ENCODE measurements around the gene CD247. TPM values are rescaled to one million over a fixed set of nuclear protein-coding genes. Genes with fewer than 3 reads are reported as not detected.
A peak's percentile ranks its signal among the peaks of the same experiment; 100 is the strongest.

CD247 gene
- total and polyA plus RNA-seq, 9 of the 15 experiments (the other 6 are each of a cell fraction or from before 2014, with no cell fraction given), result 0.08 to 0.42 (median 0.28) TPM; not detected in 5

DNA sequence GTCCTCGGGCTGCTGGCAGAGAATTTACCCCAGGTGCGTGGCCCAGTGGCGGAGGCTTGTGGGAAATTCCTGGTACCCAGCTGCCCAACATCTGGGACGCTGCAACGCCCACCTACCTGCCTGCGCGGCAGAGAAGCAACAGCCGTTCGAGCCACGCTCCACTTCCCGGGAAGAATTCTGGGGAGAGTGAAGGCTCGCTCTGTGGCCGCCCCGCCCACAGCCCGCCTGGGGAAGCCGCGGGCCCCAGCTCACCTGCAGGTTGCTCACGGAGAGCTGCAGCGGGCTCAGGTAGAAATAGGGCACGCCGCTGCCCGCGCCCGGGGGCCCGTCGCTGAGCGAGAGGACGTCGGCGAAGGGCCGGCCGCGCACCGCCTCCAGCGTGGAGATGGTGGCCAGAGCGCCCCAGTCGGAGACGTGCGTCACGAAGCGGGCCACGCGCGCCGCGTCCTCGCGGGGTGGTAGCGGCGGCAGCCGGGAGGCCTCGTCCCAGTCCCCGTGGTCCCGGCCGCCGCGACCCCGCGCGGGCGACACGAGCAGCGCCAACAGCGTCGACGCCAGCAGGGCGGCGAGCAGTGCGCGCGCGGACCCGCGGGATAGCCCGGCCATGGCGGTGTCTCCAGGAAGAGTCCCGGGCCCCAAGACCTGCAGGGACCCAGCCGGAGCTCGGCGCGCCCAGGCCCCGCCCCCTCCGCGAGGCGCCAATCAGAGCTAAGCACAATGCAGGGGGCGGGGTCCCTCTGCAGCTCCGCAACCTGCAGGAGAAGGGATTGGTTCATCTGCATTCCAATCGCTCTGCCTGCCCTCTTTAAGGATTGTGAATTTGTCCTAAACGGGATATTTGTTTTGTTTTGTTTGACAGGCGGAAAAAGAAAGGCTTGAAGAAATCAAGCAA lies 35.1 kb upstream of the CD247 start, which contains the start of gene CREG1 (continued):
- TF ChIP-seq ZBTB40 (IDR thresholded peaks at IDR 0.05) (no peak), ZBTB40 (CRISPR knock-in tag; IDR thresholded peaks at IDR 0.05) (no peak), NUFIP1 (IDR thresholded peaks at IDR 0.05; ENCODE audit: partially characterized antibody) (no peak), BRD4 (IDR thresholded peaks at IDR 0.05) (no peak), CAMTA2 (CRISPR knock-in tag; conservative IDR thresholded peaks at IDR 0.05) (no peak), ZFX (CRISPR knock-in tag; IDR thresholded peaks at IDR 0.05) (peak; percentile 89), CBX3 (IDR thresholded peaks at IDR 0.05; ENCODE audit: borderline replicate concordance in 1 of 2, low read length in 2 of 2) (no peak), MXD1 (CRISPR knock-in tag; IDR thresholded peaks at IDR 0.05; ENCODE audit: borderline replicate concordance, poor library complexity, severe bottlenecking) (no peak), ZNF12 (CRISPR knock-in tag; IDR thresholded peaks at IDR 0.05) (no peak; the same call in 1 of the 2 replicates)
- TF ChIP-seq, protein P1, sequence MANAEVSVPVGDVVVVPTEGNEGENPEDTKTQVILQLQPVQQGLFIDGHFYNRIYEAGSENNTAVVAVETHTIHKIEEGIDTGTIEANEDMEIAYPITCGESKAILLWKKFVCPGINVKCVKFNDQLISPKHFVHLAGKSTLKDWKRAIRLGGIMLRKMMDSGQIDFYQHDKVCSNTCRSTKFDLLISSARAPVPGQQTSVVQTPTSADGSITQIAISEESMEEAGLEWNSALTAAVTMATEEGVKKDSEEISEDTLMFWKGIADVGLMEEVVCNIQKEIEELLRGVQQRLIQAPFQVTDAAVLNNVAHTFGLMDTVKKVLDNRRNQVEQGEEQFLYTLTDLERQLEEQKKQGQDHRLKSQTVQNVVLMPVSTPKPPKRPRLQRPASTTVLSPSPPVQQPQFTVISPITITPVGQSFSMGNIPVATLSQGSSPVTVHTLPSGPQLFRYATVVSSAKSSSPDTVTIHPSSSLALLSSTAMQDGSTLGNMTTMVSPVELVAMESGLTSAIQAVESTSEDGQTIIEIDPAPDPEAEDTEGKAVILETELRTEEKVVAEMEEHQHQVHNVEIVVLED (CRISPR knock-in tag; IDR thresholded peaks at IDR 0.05), result peak; percentile 75
- TF ChIP-seq, protein P2, sequence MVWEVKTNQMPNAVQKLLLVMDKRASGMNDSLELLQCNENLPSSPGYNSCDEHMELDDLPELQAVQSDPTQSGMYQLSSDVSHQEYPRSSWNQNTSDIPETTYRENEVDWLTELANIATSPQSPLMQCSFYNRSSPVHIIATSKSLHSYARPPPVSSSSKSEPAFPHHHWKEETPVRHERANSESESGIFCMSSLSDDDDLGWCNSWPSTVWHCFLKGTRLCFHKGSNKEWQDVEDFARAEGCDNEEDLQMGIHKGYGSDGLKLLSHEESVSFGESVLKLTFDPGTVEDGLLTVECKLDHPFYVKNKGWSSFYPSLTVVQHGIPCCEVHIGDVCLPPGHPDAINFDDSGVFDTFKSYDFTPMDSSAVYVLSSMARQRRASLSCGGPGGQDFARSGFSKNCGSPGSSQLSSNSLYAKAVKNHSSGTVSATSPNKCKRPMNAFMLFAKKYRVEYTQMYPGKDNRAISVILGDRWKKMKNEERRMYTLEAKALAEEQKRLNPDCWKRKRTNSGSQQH (CRISPR knock-in tag; IDR thresholded peaks at IDR 0.05), result no peak
- TF ChIP-seq, protein P3, sequence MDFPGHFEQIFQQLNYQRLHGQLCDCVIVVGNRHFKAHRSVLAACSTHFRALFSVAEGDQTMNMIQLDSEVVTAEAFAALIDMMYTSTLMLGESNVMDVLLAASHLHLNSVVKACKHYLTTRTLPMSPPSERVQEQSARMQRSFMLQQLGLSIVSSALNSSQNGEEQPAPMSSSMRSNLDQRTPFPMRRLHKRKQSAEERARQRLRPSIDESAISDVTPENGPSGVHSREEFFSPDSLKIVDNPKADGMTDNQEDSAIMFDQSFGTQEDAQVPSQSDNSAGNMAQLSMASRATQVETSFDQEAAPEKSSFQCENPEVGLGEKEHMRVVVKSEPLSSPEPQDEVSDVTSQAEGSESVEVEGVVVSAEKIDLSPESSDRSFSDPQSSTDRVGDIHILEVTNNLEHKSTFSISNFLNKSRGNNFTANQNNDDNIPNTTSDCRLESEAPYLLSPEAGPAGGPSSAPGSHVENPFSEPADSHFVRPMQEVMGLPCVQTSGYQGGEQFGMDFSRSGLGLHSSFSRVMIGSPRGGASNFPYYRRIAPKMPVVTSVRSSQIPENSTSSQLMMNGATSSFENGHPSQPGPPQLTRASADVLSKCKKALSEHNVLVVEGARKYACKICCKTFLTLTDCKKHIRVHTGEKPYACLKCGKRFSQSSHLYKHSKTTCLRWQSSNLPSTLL (IDR thresholded peaks at IDR 0.05), result no peak
